GM19455 (cell line): ENCODE measurements around the gene HDAC10.
"Not testable (repeated sequence)": the region's sequence is repeated elsewhere in the genome, so short reads cannot be mapped to it uniquely, and the experiment has no call there.

Experiments
- ATAC-seq: cut with Tn5 transposase; IDR thresholded peaks from one replicate; pipeline ENCODE4 v1.9.1; 2021; ENCODE audit not compliant: unreplicated experiment

HDAC10 gene

DNA sequence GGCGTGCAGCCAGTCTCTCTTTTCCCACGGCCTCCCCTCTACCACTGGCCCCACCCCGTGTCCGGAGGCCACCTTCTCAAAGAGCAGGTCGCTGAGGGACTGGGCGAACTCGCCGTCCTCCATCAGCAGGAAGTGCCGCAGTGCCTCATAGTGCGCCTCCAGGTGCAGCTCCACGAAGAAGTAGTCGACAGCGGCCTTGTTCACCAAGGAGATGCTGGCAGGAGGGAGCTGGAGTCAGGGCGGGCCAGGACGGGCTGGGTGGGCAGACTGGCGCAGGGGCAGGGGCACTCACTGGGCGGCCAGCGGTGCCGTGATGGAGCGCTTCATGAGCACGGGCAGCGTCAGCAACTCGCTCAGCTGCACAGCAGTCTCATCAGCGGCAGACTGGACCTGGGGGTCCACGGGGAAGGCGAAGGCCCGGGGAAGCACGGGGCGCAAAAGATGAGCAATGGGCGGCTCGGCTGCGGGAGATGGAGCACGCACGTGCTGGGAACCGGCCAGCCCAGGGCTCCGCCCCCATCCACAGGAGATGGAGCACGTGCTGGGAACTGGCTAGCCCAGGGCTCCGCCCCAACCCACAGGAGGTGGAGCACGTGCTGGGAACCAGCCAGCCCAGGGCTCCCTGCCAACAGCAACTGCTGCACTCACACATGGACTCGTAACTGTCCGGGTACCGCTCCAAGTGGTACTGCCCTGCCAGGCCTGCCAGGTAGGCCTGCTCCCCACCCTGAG is 31.9 kb downstream of the HDAC10 start:
- no peak for ATAC-seq

DNA sequence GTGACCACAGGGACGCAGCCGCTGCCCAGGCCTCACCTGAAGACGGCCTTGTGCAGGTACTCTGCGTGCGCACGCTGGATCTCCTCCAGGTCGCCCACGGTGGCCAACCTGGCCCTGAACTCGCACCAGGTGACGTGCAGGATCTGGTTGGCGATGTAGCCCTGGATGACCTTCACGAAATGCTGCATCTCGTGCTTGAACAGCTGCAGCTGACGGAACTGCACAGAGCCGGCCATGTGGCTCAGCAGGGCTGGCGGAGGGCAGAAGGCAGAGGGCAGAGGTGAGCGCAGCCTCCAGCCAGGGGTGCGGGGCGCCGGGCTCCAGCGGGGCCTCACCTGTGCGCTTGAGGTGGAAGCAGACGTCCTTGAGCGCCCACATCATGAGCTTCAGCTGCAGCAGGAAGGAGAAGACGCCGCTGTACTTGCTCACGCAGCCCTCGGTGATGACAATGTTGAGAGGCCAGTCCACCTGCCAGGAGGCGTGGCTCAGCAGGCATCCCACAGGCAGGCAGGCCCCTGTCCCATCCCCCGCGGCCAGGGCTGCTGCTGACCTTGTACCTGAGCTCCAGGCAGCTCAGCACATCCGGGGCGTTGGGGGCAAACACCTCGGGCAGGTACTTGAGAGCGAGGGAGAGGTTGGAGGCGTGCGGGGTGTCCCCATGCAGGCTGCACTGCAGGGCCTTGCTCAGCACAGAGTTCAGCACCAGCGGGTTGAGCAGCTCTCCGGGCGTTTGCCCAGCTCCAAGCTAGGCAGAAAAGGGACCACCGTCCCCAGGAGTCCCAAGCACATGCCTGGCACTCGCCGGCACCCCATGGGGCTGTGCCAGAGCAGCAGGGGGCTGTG is 32.7 kb downstream of the HDAC10 start:
- no peak for ATAC-seq

DNA sequence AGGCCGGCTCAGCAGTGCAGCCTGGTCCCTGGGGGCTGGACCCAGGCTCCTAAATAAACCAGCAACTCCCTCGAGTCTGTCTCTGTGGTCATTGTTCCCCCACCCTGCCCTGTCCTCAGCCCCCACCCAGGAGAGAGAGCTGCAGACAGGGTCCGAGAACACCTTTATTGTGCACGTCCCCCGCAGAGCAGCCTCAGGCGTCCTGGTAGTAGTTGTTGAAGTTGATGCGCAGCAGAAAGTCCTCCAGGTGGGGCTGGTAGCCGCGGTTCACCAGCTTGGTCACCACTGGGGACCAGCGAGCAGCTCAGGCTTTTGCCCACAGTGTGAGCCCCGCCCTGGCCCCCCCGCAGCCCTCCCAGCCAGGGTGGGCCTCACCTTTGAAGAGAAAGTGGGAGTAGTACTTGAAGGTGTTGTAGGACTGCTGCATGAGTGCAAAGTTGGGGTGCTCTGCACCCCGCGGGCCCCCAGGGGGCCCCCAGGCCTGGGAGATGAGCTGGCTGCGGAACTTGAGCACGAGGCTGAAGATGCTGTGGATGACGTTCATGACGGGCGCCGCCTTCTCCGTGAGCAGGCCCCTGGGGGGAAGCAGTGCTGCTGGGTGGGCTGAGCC is 33.4 kb downstream of the HDAC10 start:
- ATAC-seq, result no peak

DNA sequence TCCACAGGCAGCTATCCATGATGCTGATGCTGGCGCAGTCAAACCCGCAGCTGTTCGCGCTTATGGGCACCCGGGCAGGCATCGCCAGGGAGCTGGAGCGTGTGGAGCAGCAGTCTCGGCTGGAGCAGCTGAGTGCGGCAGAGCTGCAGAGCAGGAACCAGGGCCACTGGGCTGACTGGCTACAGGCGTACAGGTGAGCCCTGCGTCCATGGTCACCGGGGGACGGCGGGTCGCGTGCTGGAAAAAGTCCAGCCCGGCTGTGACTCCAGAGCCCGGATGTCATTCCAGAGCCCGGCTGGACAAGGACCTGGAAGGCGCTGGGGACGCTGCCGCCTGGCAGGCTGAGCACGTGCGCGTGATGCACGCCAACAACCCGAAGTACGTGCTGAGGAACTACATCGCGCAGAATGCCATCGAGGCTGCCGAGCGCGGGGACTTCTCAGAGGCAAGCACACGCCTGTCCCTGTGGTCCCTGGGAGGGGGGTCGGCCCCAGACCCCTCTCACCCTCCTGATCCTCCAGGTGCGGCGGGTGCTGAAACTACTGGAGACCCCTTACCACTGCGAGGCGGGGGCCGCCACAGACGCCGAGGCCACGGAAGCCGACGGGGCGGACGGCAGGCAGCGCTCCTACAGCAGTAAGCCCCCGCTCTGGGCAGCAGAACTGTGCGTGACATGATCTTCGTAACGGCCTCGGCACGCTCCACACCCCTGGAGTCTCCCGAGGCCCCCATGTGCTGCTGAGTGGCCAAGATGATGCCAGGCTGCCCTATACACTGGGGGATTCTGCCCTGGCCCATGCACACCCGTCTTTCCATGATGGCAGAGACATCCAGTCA is 34.2 kb downstream of the HDAC10 start:
- no peak for ATAC-seq

DNA sequence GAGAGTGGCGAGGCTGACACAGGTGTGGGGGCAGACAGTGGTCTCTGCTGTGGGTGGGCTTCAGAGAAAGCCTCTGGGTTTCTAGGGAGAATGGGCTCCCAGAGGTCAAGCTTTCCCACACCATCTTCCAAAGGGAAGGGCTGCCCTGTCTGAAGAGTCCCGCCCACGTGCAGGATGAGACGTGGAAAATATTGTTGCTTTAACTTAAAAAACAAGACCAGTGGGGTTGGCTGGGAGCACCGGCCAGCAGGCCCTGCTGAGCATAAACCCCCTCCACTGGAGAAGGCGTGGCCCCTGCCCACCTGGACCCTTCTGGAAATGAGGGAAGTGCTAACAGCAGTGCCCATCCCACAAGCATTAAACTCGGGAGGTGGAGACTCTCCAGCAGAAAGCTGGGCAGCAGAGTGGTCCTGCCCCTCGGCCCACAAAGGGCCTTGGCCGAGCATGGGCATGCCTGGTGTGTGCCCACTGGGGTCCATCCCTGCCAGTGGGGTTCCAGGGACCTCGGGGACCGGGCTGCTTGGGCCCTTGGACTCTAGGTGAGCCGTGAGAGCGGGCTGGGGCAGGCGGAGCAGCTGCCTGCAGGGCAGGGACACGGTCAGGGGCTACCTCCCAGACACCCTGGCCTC is 34.9 kb downstream of the HDAC10 start:
- ATAC-seq, result no peak

DNA sequence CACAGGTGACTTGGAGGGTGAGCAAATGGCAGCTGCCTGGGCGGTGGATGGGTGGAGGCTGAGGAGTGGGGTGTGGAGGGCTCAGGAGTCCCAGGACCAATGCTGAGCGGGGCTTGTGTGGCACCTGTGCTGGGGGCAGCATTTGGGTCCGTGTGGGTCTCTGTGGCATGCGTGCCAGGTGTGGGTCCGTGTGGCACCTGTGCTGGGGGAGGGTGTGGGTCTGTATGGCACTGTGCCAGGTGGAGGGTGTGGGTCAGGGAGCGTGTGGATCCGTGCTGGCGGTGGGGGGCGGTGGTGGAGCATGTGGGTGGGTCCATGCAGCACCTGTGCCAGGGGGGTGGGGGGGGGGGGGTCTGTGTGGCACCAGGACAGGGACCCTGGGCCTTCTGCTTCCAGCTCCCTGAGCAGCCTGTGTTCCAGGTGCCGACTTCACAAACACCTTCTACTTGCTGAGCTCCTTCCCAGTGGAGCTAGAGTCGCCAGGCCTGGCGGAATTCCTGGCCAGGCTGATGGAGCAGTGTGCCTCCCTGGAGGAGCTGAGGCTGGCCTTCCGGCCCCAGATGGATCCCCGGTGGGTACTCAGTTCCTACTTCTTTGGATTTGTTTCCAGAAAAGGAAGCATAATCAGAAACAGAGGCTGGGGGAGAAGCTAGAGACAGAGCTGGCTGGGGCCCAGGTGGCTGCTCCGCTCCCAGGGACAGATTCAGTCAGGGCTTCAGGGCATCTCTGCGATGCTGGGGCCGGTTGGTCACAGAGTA is 35.6 kb downstream of the HDAC10 start:
- ATAC-seq, result no peak

DNA sequence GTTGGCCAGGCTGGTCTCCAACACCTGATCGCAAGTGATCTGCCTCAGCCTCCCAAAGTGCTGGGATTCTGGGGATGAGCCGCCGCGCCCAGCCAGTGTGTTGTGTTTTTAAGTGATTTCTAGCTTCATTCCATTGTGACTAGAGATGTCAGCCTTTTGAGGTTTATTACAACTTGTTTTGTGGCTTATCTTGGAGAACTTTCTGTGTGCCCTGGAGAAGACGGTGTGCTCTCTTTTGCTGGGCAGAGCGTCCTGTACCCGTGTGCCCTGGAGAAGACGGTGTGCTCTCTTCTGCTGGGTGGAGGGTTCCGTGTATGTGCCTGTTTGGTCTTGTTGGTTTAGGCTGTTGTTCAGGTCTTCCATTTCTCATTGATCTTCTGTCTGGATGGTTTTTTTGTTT is 37.8 kb downstream of the HDAC10 start:
- no peak for ATAC-seq

DNA sequence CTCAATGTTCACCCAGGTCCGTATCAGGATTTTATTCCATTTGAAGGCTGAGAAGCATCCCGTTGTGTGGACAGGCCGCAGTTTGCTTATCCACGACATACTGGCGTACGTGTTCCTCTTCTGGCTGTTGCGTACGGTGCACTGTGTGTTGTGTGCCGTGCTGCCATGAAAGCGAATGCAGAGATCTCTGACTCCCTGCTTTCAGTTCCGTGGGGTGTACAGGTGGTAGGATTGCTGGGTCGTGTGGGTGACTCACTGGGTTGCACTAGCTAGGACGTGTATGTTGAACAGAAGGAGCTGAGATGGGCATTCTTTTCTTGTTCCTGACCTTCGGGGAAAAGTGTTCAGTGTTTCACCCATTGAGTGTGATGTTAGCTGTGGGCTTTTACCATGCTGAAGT is 39.9 kb downstream of the HDAC10 start:
- no peak for ATAC-seq

DNA sequence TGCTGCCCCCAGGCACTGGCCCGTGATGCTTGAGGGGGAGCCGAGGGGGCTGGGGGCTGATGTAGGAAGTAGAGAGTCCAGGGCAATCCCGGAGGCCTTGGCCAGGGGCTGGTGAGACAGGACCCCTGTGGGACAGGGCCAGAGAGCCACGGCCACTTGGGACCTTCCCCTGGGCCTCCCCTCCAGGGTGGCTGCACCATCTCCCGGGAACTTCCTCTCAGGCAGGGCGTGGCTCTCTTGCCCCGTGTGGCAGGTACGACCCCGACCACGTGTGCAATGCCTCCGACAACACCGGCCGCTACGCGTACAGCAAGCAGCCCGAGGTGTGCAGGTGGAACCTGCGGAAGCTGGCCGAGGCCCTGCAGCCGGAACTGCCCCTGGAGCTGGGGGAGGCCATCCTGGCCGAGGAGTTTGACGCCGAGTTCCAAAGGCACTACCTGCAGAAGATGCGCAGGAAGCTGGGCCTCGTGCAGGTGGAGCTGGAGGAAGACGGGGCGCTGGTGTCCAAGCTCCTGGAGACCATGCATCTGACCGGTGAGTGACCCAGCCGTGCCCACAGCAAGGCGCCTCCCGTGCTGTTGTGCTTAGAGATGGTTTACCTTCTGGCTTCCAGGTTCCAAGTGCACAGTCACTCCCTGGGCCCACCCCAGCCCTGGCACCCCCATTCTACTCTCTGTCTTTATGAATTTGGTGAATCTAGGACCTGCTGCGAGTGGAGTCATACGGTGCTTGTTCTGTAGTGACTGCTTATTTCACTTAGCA is 40.5 kb downstream of the HDAC10 start:
- no peak for ATAC-seq

DNA sequence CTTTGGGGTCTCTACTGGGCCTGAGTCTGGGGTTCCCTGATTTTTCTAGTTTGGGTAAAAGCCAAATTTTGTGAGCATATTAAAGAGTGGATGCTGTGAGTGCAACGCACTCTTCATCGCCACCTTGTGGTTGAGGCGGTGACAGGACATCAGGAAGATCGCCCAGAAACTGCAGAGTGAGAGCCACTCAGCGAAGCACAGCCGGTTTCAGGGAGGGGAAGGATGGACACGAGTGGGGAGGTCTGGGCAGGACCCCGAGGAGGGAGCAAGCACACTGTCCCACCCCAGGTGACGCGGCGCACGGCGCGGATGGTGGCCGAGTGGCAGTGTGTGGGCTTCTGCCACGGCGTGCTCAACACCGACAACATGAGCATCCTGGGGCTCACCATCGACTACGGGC is 41.2 kb downstream of the HDAC10 start:
- ATAC-seq, result no peak

DNA sequence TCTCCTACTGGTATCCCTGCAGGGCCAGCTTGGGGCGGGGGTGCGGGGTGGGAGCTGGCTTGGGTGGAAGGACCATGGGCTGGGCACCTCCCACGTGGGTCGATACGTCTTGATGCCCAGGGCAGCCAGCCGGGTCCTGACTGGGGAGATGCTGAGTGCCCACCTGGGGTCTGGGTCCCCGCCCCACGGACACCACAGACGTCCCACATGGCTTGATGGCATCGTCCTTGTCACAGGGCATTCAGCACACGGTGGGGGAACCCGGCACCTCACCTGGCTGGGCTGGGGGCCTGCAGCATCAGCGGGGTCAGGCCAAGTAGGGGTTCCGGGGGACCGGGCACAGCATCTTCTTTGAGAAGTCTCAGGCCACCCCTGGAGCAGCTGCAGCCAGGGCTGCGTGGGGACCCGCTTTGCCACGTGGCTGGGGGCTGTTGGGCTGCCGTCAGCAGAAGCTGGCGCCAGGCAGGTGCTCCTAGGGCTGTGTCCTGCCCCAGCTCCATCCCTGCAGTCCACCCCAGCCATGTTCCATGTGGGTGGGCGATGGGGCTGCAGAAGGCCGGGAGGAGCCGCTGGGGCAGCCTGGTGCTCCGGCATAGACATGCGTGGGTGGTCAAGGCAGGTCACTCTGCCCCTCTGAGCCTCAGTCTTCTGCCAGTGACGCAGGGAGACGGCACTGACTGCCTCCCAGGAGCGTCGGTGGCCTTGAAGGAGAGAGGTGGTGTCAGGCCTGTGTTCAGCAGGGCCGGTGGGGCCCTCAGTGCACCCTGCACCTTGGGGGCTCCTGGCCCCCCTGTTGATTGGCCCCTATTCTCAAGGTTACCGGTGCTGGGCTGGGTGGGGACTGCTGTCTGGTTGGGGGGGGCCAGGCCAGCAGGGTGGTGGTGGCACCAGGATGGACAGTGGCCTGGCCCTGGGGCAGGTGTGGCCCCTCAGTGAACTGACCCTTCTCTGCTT is 41.8 kb downstream of the HDAC10 start:
- no peak for ATAC-seq

DNA sequence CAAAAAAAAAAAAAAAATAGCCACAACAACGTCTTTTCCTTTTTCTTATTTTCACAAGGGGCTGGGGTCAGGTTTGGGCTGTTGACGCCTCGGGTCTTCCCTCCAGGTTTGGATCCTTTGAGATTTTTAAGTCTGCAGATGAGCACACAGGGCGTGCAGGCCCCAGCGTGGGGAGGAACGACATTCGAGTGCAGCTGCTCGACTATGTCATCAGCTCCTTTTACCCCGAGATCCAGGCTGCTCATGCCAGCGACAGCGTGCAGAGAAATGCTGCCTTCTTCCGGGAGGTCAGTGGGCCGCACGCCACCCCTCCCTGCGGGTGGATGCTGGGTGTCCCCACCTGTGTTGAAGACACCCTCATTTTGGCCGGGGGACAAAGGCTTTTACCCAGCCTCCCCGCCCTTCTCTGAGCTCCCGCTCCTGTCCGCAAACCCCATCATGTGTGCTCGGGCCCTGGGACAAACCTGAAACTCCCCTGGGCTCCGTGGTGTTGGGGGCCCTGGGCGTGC is 42.6 kb downstream of the HDAC10 start:
- no peak for ATAC-seq

DNA sequence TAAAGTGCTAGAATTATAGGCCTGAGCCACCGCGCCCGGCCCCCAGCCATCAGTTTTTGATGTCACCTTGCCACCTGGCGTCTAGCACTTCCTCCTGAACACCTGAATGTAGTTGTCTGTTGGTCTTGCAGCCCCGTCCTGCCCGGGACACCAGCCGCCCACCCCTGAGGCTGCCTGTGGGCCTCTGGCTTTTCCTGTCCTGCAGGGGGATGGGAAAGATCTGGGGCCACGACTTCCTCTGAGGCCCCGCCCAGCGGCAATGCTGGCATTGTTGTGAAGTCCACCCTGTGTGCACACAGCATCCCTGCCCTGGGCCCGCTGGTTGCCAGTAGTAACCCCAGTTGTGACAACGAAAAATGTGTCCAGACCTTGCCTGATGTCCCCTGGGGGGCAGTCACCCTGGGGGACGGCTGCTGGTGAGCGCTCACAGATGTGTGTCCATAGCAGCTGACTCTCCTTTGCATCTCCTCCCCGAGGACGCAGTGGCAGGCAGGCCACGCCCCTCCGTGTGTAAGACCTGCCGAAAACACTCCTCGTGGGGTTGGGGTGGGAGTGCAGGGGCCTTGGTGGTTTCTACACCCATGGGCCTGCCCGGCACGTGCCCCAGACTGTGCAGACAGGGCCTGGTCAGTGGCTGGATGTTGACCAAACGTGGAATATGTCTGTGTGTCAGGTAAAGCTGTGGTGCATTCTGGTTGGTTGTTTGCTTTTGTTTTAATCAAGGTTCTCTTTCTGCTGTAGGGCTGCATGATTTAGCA is 43.5 kb downstream of the HDAC10 start:
- ATAC-seq, result no peak

DNA sequence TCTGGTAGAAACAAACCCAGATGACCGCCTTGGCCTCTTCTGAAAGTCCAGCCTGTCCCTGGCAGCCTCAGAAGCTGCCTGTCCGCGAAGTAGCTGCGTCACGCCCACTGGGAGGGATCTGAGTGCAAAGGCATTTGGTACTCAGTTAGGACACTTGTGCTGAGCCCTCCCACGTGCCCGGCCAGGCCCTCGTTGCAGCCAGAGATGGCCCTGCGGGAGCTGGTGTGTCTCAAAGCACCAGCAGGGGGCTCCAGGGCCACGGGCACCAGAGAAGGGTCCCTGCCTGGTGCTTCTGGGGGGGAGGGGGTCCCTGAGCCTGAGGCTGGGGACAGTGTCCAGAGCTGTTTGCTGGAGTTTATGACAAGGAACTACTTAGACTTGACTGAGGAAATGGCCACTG is 44.5 kb downstream of the HDAC10 start:
- no peak for ATAC-seq

DNA sequence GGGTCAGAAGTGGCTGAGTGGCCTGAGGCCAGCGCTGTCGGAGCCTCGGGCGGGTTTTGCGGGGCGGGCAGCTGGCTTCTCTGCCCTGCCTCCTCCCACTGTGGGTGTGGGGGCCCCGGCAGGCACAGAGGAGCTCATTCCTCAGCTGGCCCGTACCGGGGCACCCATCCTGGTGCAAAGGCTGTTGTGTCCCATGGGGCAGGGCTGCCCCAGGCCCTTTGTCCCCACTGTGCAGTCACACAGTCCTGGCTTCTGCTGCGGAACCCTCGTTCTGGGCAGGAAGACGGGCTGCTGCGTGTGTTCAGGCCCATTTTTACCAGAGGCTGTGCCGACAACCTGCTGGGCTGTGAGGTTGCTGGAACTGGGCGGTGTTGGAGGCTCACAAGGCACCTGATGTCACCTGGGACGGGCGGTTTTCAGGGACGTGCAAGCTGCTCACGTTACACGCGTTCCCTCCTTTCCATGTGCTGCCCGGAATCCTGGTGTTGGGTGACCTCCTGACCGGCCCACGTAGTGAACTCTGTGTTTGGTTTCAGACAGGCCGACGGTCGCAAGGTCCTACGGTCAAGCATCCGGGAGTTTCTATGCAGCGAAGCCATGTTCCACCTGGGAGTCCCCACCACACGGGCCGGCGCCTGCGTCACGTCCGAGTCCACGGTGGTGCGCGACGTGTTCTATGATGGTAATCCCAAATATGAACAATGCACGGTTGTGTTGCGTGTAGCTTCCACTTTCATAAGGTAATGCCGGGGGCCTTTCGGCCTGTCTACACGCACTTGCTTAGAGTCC is 45.1 kb downstream of the HDAC10 start:
- ATAC-seq, result no peak

DNA sequence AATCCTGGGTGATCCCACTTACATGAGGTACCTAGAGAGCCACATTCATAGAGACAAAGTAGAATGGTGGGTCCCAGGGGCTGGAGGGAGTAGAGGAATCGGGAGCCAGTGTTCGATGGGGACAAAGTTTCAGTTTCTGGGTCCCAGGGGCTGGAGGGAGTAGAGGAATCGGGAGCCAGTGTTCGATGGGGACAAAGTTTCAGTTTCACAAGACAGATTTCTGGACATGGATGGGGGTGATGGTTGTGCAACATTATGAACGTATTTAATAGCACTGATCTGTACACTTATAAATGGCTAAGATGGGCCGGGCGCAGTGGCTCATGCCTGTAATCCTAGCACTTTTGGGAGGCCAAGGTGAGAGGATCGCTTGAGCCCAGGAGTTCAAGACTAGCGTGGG is 46.1 kb downstream of the HDAC10 start:
- ATAC-seq, result not testable (repeated sequence)
